ENCODE data around the gene PPP4C. TPM values are rescaled to one million over a fixed set of nuclear protein-coding genes. Genes with fewer than 3 reads are reported as not detected.

The PPP4C gene
- total and polyA plus RNA-seq, 4 experiments from 2014 or later, result 75.8 to 276 (median 127) TPM

DNA sequence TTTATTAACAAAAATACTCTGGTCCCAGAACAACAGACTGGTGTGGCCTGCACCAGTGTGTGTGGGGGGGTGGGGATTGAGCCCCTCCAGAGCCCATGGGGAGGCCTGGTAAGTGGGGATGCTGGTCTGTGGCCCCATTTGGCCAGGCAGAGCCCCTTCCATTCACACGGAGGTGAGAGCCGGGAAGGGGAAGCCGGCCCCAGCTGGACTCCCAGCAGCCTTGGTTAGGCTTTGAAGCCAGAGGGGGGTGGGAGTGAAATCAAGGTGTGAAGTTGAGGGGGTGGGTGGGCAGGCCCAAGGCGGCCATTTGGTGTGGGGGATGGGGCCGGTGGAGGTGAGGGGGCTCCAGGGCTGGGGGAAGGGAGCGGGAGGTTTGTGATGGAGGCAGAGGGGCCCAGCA, 10.0 kb downstream of the PPP4C start:
- H3K4me1 Mint-ChIP-seq, result peaks cover 8 to 27% (median 18%) of the 10 kb centered on the region in 4 donors
- peaks cover 21 to 31% of the 10 kb centered on the region in 2 donors for H3K36me3 Mint-ChIP-seq
- POLR2A ChIA-PET (ENCODE audit: partially characterized antibody), result interaction anchor here (1.5 to 13.6 kb wide), 2 partner anchors 13 to 100 kb away, joined by 4 to 404 read pairs; partner anchors contain the start of genes ALDOA and PPP4C
- peaks cover 11% of the 10 kb centered on the region for H3K4me1 ChIP-seq (ENCODE audit: insufficient read depth, low read length)
- DNase-seq, result no peak
- no peak overlapping the region for H3K4me3 ChIP-seq (ENCODE audit: low read length in 2 of 2)
- H3K4me3 Mint-ChIP-seq, result no peak overlapping the region
- peaks cover 34% of the 10 kb centered on the region for H3K36me3 ChIP-seq (ENCODE audit: insufficient read depth, low read length)
- H3K27ac ChIP-seq (ENCODE audit: low read depth, low read length), result no peak overlapping the region
- no peaks in the 10 kb centered on the region for H3K27me3 ChIP-seq (ENCODE audit: insufficient read depth, low read length)
- no peak overlapping the region for H3K27ac Mint-ChIP-seq
- no peaks in the 10 kb centered on the region for H3K9me3 Mint-ChIP-seq
- intact Hi-C loops (cut with micrococcal nuclease), result loop anchor here (5.0 kb wide), 1 partner anchor 36 kb away; the partner anchor contains the start of gene MAPK3
- H3K9me3 ChIP-seq (ENCODE audit: control insufficient read depth in 1 of 2, low read length in 2 of 2), result no peaks in the 10 kb centered on the region
- H3K27me3 Mint-ChIP-seq, result no peaks in the 10 kb centered on the region
- CTCF ChIA-PET (ENCODE audit: partially characterized antibody), result no interaction called here

- DNase-seq, result no peak
- no peak overlapping the region for H3K4me3 ChIP-seq (ENCODE audit: low read length in 2 of 2)
- Mint-ChIP-seq H3K27me3 (no peaks in the 10 kb centered on the region), H3K4me1 (peaks cover 8 to 28% (median 18%) of the 10 kb centered on the region in 4 donors), H3K36me3 (peaks cover 21 to 28% of the 10 kb centered on the region in 2 donors), H3K27ac (peak overlapping the region in 4 of 7 donors; percentile 22 to 61 (median 40)), H3K9me3 (no peaks in the 10 kb centered on the region), H3K4me3 (no peak overlapping the region)
- ChIA-PET CTCF (ENCODE audit: partially characterized antibody) (no interaction called here), POLR2A (ENCODE audit: partially characterized antibody) (interaction anchor here (13.6 kb wide), 1 partner anchor 13 kb away, joined by 404 read pairs; the partner anchor contains the start of genes ALDOA and PPP4C)
- peaks cover 28% of the 10 kb centered on the region for H3K36me3 ChIP-seq (ENCODE audit: insufficient read depth, low read length)
- intact Hi-C loops (cut with micrococcal nuclease), result loop anchor here (5.0 kb wide), 1 partner anchor 36 kb away; the partner anchor contains the start of gene MAPK3
- H3K9me3 ChIP-seq (ENCODE audit: control insufficient read depth in 1 of 2, low read length in 2 of 2), result no peaks in the 10 kb centered on the region
- peaks cover 18% of the 10 kb centered on the region for H3K4me1 ChIP-seq (ENCODE audit: insufficient read depth, low read length)
- no peak overlapping the region for H3K27ac ChIP-seq (ENCODE audit: low read depth, low read length)
- H3K27me3 ChIP-seq (ENCODE audit: insufficient read depth, low read length), result no peaks in the 10 kb centered on the region
Observed at GRCh38 chr16:30086291-30087140, 10.7 kb downstream of the PPP4C start.

DNA sequence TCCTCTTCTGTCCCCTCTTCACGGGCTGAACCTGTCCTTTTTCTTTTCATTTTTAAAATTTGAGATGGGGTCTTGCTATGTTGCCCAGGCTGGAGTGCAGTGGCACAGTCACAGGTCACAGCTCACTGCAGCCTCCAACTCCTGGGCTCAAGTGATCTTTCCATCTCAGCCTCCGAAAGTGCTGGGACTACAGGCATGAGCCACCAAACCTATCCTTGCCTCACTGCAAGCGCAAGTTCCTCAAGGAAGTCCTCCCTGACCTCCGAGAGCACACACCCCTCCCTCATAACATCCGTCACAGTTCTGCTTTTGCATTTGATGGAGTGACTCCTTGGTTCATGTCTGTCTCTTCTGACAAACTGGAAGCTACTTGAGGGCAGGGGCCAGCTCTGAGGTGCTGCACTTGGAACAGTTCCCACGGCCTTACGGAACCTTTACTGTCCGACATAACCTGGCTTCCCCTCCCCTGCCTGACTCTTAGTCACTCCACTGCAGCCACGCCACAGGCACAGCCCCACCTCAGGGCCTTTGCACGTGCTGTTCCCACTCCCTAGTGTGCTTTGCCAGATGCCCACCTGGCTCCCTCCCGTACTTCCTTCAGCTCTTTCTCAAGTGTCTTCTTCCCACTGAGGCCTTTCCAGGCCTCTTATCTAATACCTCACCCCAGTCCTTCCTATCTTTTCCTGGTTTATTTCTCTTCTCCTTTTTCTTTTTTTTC, 11.5 kb downstream of the PPP4C start:
- Histone ChIP-seq H3K4me3 (ENCODE audit: low read length in 2 of 2) (no peak overlapping the region), H3K27ac (ENCODE audit: low read depth, low read length) (no peak overlapping the region), H3K9me3 (ENCODE audit: control insufficient read depth in 1 of 2, low read length in 2 of 2) (no peaks in the 10 kb centered on the region), H3K27me3 (ENCODE audit: insufficient read depth, low read length) (no peaks in the 10 kb centered on the region), H3K4me1 (ENCODE audit: insufficient read depth, low read length) (peaks cover 24% of the 10 kb centered on the region), H3K36me3 (ENCODE audit: insufficient read depth, low read length) (peaks cover 23% of the 10 kb centered on the region)
- ChIA-PET POLR2A (ENCODE audit: partially characterized antibody) (interaction anchor here (13.6 kb wide), 1 partner anchor 14 kb away, joined by 404 read pairs; the partner anchor contains the start of genes ALDOA and PPP4C), CTCF (ENCODE audit: partially characterized antibody) (no interaction called here)
- no peak for DNase-seq
- Mint-ChIP-seq H3K27me3 (no peaks in the 10 kb centered on the region), H3K36me3 (peaks cover 16 to 27% of the 10 kb centered on the region in 2 donors), H3K9me3 (no peaks in the 10 kb centered on the region), H3K27ac (peak overlapping the region in 4 of 7 donors; percentile 19 to 82 (median 44)), H3K4me1 (peaks cover 12 to 36% (median 21%) of the 10 kb centered on the region in 4 donors), H3K4me3 (peak overlapping the region in 2 of 8 donors; percentile 25 to 58)
- intact Hi-C loops (cut with micrococcal nuclease), result loop anchor here (5.0 kb wide), 1 partner anchor 35 kb away; the partner anchor contains the start of gene MAPK3

DNA sequence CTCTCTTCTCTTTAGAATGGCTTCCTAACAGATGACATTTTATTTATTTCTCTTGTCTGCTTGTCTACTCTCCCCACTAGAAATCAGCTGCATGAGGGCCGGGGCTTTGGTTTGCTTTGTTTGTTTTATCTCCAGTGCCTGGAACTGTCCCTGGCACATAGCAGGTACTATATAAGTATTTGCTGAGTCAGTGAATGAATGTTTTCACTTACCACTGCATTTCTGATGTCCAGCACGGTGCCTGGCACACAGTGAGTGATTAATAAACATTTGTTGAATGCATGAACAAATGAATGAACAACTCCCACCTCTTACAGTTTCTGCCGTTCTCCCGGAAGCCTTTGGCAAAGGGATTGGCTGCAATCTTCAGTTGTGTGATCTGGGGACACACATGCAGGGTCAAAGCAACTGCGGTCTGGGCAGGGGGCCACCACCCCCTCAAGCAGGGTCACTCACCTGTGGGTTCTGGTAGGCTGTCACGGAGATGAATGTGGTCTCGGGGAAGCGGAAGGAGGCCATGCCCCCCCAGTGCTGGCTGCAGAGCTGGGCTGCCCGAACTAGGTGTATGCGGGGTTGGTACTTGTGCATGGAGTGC, 12.5 kb downstream of the PPP4C start:
- H3K4me3 ChIP-seq (ENCODE audit: low read length in 2 of 2), result no peak overlapping the region
- intact Hi-C loops (cut with micrococcal nuclease), result loop anchor here (5.0 kb wide), 1 partner anchor 34 kb away; the partner anchor contains the start of gene MAPK3
- no peak for DNase-seq
- Mint-ChIP-seq H3K27ac (peak overlapping the region in 5 of 7 donors; percentile 43 to 78 (median 61)), H3K4me3 (peak overlapping the region in 1 of 8 donors; percentile 25), H3K4me1 (peaks cover 18 to 46% (median 28%) of the 10 kb centered on the region in 4 donors), H3K36me3 (peaks cover 14 to 22% of the 10 kb centered on the region in 2 donors), H3K9me3 (no peaks in the 10 kb centered on the region), H3K27me3 (no peaks in the 10 kb centered on the region)
- no peaks in the 10 kb centered on the region for H3K9me3 ChIP-seq (ENCODE audit: control insufficient read depth in 1 of 2, low read length in 2 of 2)
- H3K36me3 ChIP-seq (ENCODE audit: insufficient read depth, low read length), result peaks cover 13% of the 10 kb centered on the region
- no peak overlapping the region for H3K27ac ChIP-seq (ENCODE audit: low read depth, low read length)
- ChIA-PET POLR2A (ENCODE audit: partially characterized antibody) (interaction anchor here (9.0 to 13.6 kb wide), 2 partner anchors 15 to 97 kb away, joined by 292 to 404 read pairs; partner anchors contain the start of genes ALDOA, CORO1A and PPP4C), CTCF (ENCODE audit: partially characterized antibody) (interaction anchor here (1.6 to 6.3 kb wide), 2 partner anchors 23 to 321 kb away, joined by 3 to 48 read pairs; partner anchors contain the start of gene ALDOA)
- peaks cover 34% of the 10 kb centered on the region for H3K4me1 ChIP-seq (ENCODE audit: insufficient read depth, low read length)
- H3K27me3 ChIP-seq (ENCODE audit: insufficient read depth, low read length), result no peaks in the 10 kb centered on the region

GRCh38 chr16:30088832-30089624, 13.2 kb downstream of the PPP4C start:
- no peak overlapping the region for H3K4me3 Mint-ChIP-seq
- intact Hi-C loops (cut with micrococcal nuclease), result loop anchor here (5.0 kb wide), 1 partner anchor 33 kb away; the partner anchor contains the start of gene MAPK3
- peaks cover 20 to 47% (median 30%) of the 10 kb centered on the region in 4 donors for H3K4me1 Mint-ChIP-seq
- H3K27ac Mint-ChIP-seq, result peak overlapping the region in 5 of 7 donors; percentile 22 to 78 (median 66)
- no peak overlapping the region for H3K27ac ChIP-seq (ENCODE audit: low read depth, low read length)
- no peaks in the 10 kb centered on the region for H3K9me3 ChIP-seq (ENCODE audit: control insufficient read depth in 1 of 2, low read length in 2 of 2)
- peaks cover 9% of the 10 kb centered on the region for H3K36me3 ChIP-seq (ENCODE audit: insufficient read depth, low read length)
- H3K36me3 Mint-ChIP-seq, result peaks cover 14 to 18% of the 10 kb centered on the region in 2 donors
- H3K27me3 Mint-ChIP-seq, result no peaks in the 10 kb centered on the region
- POLR2A ChIA-PET (ENCODE audit: partially characterized antibody), result interaction anchor here (9.0 to 13.6 kb wide), 2 partner anchors 16 to 96 kb away, joined by 292 to 404 read pairs; partner anchors contain the start of genes ALDOA, CORO1A and PPP4C
- H3K4me3 ChIP-seq (ENCODE audit: low read length in 2 of 2), result no peak overlapping the region
- no peaks in the 10 kb centered on the region for H3K27me3 ChIP-seq (ENCODE audit: insufficient read depth, low read length)
- peaks cover 40% of the 10 kb centered on the region for H3K4me1 ChIP-seq (ENCODE audit: insufficient read depth, low read length)
- CTCF ChIA-PET (ENCODE audit: partially characterized antibody), result interaction anchor here (0.7 to 6.3 kb wide), 3 partner anchors 15 to 320 kb away, joined by 3 to 48 read pairs (median 3); partner anchors contain the start of gene ALDOA
- H3K9me3 Mint-ChIP-seq, result no peaks in the 10 kb centered on the region
- DNase-seq, result no peak
